IPS-NIHi11 (cell line): Measurements from ENCODE around the gene SRC.
"Not testable (repeated sequence)": the region's sequence is repeated elsewhere in the genome, so short reads cannot be mapped to it uniquely, and the experiment has no call there.

Source experiments
- DNase-seq: peaks from one replicate; pipeline ENCODE4 v3.0.0; 2012; ENCODE audit warnings: mixed read lengths, low spot score

The SRC gene

DNA sequence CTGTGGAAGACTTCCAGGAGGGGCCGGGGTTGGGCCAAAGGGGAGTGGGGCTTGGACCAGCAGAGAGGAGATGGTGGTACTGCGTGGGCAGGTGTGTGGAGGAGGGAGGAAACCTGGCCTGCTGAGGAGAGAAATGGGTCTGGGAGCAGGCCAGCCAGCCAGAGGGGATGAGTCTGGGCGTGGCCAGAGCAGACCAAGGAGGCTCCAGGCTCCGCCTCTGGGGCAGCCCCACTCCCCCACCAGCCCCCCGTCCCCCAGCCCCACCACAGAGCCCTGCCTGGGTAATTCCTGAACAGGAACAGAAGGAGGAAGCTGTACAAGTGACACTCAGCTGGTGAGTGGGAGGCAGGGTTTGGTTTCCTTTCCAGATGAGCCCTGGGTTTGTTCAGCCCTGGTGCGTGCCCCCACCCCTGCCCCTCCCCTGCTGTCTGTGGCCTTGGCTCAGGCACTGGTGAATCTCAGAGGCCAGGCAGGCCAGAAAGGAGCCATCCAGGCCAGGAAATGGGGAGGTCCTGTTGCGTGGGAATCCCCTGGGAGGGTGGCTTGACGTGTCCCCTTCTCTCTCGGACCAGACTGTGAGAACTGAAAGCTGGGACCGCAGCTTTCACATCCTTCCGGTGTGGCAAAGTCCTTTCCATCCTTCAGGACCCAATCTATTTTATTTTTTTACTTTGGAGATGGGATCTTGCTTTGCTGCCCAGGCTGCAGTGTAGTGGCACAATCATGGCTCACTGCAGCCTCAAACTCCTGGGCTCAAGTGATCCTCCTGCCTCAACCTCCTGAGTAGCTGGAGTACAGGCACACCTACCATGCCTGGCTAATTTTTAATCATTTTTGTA, 9.4 kb upstream of the SRC start:
- peak; percentile 77 for DNase-seq

GRCh38 chr20:37337208-37337991, 8.5 kb upstream of the SRC start:
- DNase-seq, result no peak

GRCh38 chr20:37338380-37338779, 7.6 kb upstream of the SRC start:
- DNase-seq, result not testable (repeated sequence)

DNA sequence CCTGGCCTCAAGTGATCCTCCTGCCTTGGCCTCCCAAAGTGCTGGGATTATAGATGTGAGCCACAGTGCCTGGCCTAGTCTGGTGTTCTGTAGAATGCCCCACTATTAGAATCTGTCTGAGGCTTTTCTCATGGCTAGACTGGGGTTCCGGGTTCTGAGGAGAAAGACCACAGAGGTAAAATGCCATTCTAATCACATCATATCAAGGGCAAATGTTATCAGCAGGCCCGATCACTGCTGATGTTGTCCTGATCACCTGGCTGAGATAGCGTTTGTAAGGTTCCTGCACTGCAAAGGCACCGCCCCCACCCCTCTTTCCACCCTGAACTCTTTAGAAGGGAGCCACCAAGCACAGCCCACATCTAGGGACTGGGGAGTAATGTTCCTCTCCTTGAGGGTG, 6.7 kb upstream of the SRC start:
- no peak for DNase-seq

GRCh38 chr20:37339764-37340109, 6.2 kb upstream of the SRC start:
- not testable (repeated sequence) for DNase-seq

- DNase-seq, result no peak
Observed at GRCh38 chr20:37340998-37341397, 4.9 kb upstream of the SRC start.

DNA sequence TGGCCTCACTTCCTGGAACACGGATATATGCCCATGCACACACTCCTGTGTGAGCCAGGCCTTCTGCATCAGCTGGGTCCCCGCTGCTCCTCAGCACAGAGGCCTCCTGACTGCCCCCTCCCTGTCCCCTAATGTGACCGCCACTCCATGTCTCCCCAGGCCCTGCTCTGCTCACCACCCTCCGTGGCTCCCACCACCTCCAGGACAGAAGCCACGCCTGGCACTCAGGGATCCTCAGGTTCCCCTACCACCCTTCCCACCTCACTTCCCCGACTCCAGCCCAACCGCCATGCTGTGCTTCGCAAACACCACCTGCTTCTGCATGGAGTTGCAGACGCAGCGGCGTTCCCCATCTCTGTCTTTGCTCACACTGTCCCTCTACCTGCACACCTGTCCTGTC, 4.3 kb upstream of the SRC start:
- DNase-seq, result no peak

DNA sequence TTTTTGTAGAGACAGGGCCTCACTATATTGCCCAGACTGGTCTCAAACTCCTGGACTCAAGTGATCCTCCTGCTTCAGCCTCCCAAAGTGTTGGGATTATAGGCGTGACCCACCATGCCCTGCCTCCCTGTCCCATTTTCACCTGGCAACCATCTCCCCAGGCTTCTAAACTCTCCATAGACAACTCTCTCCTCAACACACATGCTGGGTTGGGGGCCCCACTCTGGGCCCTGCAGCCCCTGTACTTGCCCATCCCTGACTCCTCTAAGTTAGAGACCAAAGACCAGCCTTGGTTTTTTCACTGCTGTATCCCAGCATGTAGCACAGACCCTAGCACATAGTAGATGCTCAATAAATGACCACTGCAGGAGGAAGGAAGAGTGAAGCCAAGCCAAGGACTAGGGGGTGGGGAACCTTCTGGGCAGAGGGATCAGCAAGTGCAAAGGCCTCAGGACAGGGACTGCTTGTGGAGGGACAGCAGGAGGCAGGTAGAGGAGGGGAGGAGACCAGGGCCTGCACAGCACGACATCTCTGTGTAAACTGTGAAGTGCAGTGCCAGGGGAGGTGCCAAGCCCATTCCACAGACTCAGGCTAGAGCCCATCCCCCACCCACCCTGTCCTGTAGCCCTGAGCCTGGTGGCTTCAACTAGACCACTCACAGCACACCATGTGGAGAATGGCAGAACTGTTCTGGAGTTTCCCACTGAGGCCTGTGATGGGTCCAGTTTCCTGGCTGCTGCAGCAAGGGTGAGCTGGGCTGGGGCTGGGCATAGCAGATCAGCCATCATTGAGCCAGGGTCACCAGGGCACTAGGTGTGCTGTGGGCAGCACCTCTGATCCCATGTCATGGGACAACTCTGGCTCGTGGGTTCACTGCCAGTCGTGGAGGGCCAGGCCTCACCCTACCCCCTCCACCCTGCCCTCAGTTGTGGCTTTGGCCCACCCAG, 3.4 kb upstream of the SRC start:
- DNase-seq, result no peak

- DNase-seq, result no peak
Observed at GRCh38 chr20:37343212-37343993, 2.5 kb upstream of the SRC start.

- DNase-seq, result no peak
Observed at GRCh38 chr20:37343994-37344355, 2.0 kb upstream of the SRC start.

GRCh38 chr20:37344506-37345338, 1.2 kb upstream of the SRC start:
- DNase-seq, result no peak

DNA sequence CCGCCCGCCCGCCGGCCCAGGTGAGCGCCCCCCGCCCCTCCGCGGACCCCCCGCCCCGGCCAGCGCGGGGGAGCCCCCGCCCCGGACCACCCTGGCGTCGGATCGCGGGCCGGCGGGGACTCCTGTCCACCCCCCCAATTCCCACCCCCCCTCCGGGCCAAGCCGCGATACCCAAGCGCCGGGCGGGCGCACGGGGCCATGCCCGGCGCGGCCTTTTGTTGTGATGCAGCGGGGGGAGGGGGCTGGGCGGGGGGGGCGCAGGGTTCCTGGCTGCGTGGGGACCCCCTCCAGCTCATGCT, 245 bp downstream of the SRC start:
- DNase-seq, result no peak

- DNase-seq, result peak; percentile 84
Observed at GRCh38 chr20:37346535-37347346, 801 bp downstream of the SRC start.

DNA sequence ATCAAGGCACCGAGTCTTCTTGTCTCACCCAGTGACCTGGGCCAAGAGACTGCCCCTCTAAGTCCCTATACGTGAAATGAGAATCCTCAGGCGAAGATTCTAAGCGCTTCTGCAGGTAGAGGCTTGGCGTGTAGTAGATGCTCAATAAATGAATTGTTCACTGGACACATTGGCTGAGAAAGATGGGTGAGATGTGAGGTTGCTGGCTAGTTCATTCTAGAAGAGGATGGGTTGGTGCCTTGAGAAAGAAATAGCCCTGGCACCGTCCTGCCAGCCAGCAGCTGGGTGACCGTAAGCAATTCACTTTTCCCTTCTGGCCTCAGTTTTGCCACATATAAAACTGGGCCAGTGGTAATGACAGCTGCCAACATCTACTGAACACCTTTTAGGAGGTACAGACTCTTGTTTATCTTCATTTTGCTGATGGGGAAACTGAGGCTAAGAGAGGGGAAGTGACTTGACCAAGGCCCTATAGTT, 1.4 kb downstream of the SRC start:
- no peak for DNase-seq

- DNase-seq, result no peak
Observed at GRCh38 chr20:37347891-37348791, 2.2 kb downstream of the SRC start.

DNA sequence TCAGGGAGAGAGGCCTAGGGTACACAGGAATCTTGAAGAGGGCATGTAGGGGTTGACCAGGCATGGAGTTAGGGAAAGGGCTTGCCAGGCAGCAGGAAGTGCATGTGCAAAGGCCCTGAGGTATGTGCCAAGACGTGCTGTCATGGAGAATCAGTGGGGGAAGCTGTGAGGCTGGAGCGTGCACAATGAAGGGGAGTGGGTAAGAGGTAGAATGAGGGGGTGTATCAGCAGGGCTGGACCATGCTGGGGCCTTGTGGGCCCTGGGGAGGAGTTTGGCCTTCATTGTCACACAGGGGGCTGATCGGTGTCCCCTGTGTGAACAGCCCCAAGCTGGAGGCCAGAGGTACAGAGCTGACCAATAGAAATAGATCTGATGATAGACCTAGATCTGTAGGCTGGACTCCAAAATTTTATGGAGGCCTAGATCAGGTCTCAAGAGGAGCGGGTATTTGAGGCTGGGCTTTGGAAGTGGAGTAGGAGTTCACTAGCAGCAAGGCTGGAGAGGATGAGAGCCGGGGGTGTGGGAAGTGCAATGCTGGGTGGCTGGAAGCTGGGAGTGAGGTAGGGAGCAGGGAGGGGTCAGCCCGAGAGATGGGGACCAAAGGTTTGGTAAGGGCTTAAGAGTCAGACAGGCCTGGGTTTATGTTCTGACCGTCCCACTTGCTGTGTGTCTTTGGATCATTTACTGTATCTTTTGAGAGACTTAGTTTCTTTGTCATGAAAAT, 3.0 kb downstream of the SRC start:
- DNase-seq, result no peak

DNA sequence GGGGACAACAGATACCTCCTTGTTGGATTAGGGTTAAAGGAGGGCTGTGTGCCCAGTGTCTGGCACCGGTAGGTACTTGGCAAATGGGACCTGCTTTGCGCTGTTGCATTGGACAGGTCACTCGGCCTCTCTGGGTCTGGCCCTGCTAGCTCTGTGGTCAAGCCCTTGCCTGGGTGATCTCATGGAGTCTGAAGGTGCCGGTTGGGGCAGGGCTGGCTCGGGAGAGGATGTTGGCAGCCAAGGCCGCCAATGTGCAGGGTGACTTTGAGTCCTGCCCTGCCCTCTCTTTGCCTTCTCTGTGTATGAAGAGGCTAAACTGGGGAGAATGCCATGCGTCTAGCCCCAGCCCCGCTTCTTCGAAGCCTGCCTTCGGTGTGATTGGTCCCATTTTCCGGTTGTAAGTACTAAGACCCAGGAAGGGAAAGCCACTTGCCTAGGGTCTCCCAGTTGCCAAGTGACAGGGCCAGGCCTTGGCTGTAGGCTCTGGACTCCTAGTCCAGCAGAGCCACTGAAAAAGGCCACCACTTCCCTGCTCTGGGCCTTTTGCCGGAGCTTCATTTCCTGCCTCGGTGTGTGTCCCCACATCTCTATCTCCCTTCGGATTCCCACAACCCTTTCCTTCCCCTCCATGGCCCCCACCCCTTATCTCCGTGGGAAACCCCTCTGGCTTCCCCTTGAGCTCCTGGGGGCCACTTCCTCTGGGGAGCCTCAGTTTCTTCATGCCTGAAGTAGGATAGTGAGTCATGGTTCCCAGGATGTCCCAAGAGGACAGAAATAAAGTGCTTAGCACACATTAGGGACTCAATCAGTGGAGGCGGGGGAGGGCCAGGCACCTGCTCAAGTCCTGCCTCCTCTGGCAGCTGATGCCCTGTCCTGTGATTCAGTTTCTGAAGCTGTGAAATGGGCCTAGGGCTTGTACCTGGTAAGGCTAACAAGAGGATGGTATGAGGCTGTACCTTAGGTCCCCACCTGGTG, 3.9 kb downstream of the SRC start:
- no peak for DNase-seq
